GM23338 (cell line): ENCODE measurements around the gene GZF1. TPM values are rescaled to one million over a fixed set of nuclear protein-coding genes. Genes with fewer than 3 reads are reported as not detected.
A peak's percentile ranks its signal among the peaks of the same experiment; 100 is the strongest.

Source experiments
- ATAC-seq: fragments of 200-7000 bp; cut with Tn5 transposase; 3 replicates; pipeline ENCODE4 v1.9.1; 2020
- DNase-seq: peaks from one replicate; pipeline ENCODE4 v3.0.0-alpha.2; 2015; ENCODE audit warnings: low spot score
- H2AFZ ChIP-seq: fragments of 200-600 bp; sonication (generic); 2 replicates; pipeline ENCODE4 v1.8.0; 2016; ENCODE audit warnings: antibody characterized with exemption, mild to moderate bottlenecking, moderate library complexity
- H3F3A ChIP-seq: fragments of 200-600 bp; sonication (generic); replicated peaks from 2 replicates; pipeline ENCODE4 v1.8.0; 2017; ENCODE audit warnings: antibody characterized with exemption, mixed run types, low read depth
- H3K27ac ChIP-seq: fragments of 200-600 bp; sonication (generic); 2 replicates; pipeline ENCODE4 v1.6.1; 2016; ENCODE audit warnings: low read depth
- H3K27me3 ChIP-seq: fragments of 200-600 bp; sonication (generic); 2 replicates; pipeline ENCODE4 v1.8.0; 2016; ENCODE audit warnings: mild to moderate bottlenecking, mixed run types, moderate library complexity; ENCODE audit not compliant: insufficient read depth
- H3K36me3 ChIP-seq: fragments of 200-600 bp; sonication (generic); 2 replicates; pipeline ENCODE4 v1.8.0; 2016; ENCODE audit warnings: mild to moderate bottlenecking; ENCODE audit not compliant: insufficient read depth
- H3K4me1 ChIP-seq: fragments of 200-600 bp; sonication (generic); 2 replicates; pipeline ENCODE4 v1.8.0; 2016; ENCODE audit warnings: mild to moderate bottlenecking, moderate library complexity; ENCODE audit not compliant: insufficient read depth
- H3K4me2 ChIP-seq: fragments of 200-600 bp; sonication (generic); 2 replicates; pipeline ENCODE4 v1.7.1; 2017; ENCODE audit warnings: mixed run types
- H3K4me3 ChIP-seq: fragments of 200-600 bp; sonication (generic); 2 replicates; pipeline ENCODE4 v1.6.1; 2016; ENCODE audit warnings: mixed run types
- H3K79me2 ChIP-seq: fragments of 200-600 bp; sonication (generic); replicated peaks from 2 replicates; pipeline ENCODE4 v1.8.0; 2017; ENCODE audit warnings: mild to moderate bottlenecking; ENCODE audit not compliant: insufficient read depth
- H3K9me2 ChIP-seq: fragments of 200-600 bp; sonication (generic); 2 replicates; pipeline ENCODE4 v1.8.0; 2017; ENCODE audit not compliant: insufficient read depth
- H4K20me1 ChIP-seq: fragments of 200-600 bp; sonication (generic); replicated peaks from 2 replicates; pipeline ENCODE4 v1.8.0; 2017; ENCODE audit warnings: mild to moderate bottlenecking; ENCODE audit not compliant: insufficient read depth
- H3K27ac Mint-ChIP-seq: 2 replicates; pipeline ENCODE4 v1.8.0; 2020; ENCODE audit warnings: inconsistent platforms, mild to moderate bottlenecking, moderate library complexity, mixed read lengths
- H3K27me3 Mint-ChIP-seq: 3 replicates; pipeline ENCODE4 v1.8.0; 2022; ENCODE audit warnings: low read depth, mild to moderate bottlenecking, moderate library complexity, mixed read lengths, inconsistent platforms; ENCODE audit not compliant: insufficient read depth, poor library complexity
- H3K36me3 Mint-ChIP-seq: 3 replicates; pipeline ENCODE4 v1.8.0; 2021; ENCODE audit warnings: low read depth, mild to moderate bottlenecking, inconsistent platforms, moderate library complexity, mixed read lengths
- H3K4me1 Mint-ChIP-seq: 3 replicates; pipeline ENCODE4 v1.8.0; 2020; ENCODE audit warnings: mild to moderate bottlenecking, inconsistent platforms, mixed read lengths
- H3K4me3 Mint-ChIP-seq: 3 replicates; pipeline ENCODE4 v1.8.0; 2021; ENCODE audit warnings: moderate library complexity, mild to moderate bottlenecking, inconsistent platforms, mixed read lengths
- H3K9me3 Mint-ChIP-seq: 3 replicates; pipeline ENCODE4 v1.8.0; 2020; ENCODE audit warnings: moderate library complexity, mild to moderate bottlenecking, inconsistent platforms, mixed read lengths
- CREB1 ChIP-seq: fragments of 250-450 bp; sonication (Bioruptor Pico); IDR thresholded peaks from 2 replicates; pipeline ENCODE4 v1.5.0; 2020; ENCODE audit warnings: low read depth, mild to moderate bottlenecking, moderate library complexity
- CTCF ChIP-seq, 2 experiments: fragments of 200-600 bp in 1 of 2; sonication (generic) in 1 of 2; conservative IDR thresholded peaks; 2 replicates each; pipeline versions ENCODE4 v1.5.1 to v1.6.1; 2016 to 2017; ENCODE audit warnings: antibody characterized with exemption in 2 of 2, low read depth in 2 of 2, mild to moderate bottlenecking in 2 of 2, moderate library complexity in 1 of 2
- ETS1 ChIP-seq: IDR thresholded peaks from 2 replicates; pipeline ENCODE4 v1.6.1; 2016; ENCODE audit warnings: antibody characterized with exemption
- EZH2 ChIP-seq: fragments of 200-600 bp; sonication (generic); IDR thresholded peaks from one replicate; pipeline ENCODE4 v1.8.0; 2017; ENCODE audit warnings: antibody characterized with exemption, mild to moderate bottlenecking, low read depth; ENCODE audit not compliant: unreplicated experiment
- EZH2phosphoT487 ChIP-seq: fragments of 200-600 bp; sonication (generic); IDR thresholded peaks from one replicate; pipeline ENCODE4 v1.8.1; 2018; ENCODE audit warnings: antibody characterized with exemption; ENCODE audit not compliant: unreplicated experiment
- JUNB ChIP-seq: IDR thresholded peaks from one replicate; pipeline ENCODE4 v1.6.1; 2016; ENCODE audit warnings: antibody characterized with exemption; ENCODE audit not compliant: unreplicated experiment
- NANOG ChIP-seq: IDR thresholded peaks from 2 replicates; pipeline ENCODE4 v1.6.1; 2016; ENCODE audit warnings: antibody characterized with exemption, borderline replicate concordance
- POLR2AphosphoS5 ChIP-seq: IDR thresholded peaks from 2 replicates; pipeline ENCODE4 v1.6.1; 2016; ENCODE audit warnings: antibody characterized with exemption, low read depth
- ZNF114 ChIP-seq: fragments of 250-450 bp; sonication (Bioruptor Pico); IDR thresholded peaks from 2 replicates; pipeline ENCODE4 v1.5.0; 2020; ENCODE audit warnings: mild to moderate bottlenecking, moderate library complexity
- ZNF331 ChIP-seq: fragments of 250-450 bp; sonication (Bioruptor Pico); IDR thresholded peaks from 2 replicates; pipeline ENCODE4 v1.5.0; 2020; ENCODE audit warnings: low read depth, mild to moderate bottlenecking, moderate library complexity
- ZNF462 ChIP-seq: fragments of 250-450 bp; sonication (Bioruptor Pico); IDR thresholded peaks from 2 replicates; pipeline ENCODE4 v1.5.0; 2020; ENCODE audit warnings: mild to moderate bottlenecking, moderate library complexity
- polyA plus RNA-seq: library from polyadenylated mRNA; unstranded; fragments of >200 nt; fragmentation: Nextera tagmentation; extraction: Ambion mirVana; gene quantifications from 2 replicates; pipeline ENCODE4 v1.2.1, GENCODE V29; 2016
- total RNA-seq: library from RNA; depleted of rRNA; stranded (reverse); fragments of >200 nt; shearing (Covaris generic); gene quantifications from 2 replicates; pipeline ENCODE4 v1.2.3, GENCODE V29; 2014

GZF1 gene
- total and polyA plus RNA-seq, 2 experiments from 2014 or later = 4.2 to 15.7 TPM

GRCh38 chr20:23358923-23359593 lies 2.9 kb upstream of the GZF1 start:
- peak overlapping the region; percentile 46 for H3K4me3 ChIP-seq
- no peaks in the 10 kb centered on the region for H3K27me3 ChIP-seq
- H2AFZ ChIP-seq = peak overlapping the region; percentile 24; the same call in 1 of the 2 replicates
- H3K4me2 ChIP-seq = peak overlapping the region; percentile 69
- Mint-ChIP-seq H3K4me1 (peaks cover 33% of the 10 kb centered on the region), H3K36me3 (peaks cover 12% of the 10 kb centered on the region; the same call in 2 of the 3 replicates), H3K27ac (no peak overlapping the region), H3K9me3 (no peaks in the 10 kb centered on the region), H3K4me3 (no peak overlapping the region; the same call in 2 of the 3 replicates), H3K27me3 (peaks cover 15% of the 10 kb centered on the region)
- DNase-seq (no peak), ATAC-seq (no peak)
- H4K20me1 ChIP-seq = peaks cover 17% of the 10 kb centered on the region
- no peaks in the 10 kb centered on the region for H3K9me2 ChIP-seq
- H3K27ac ChIP-seq = 0 out of 2 replicates have a peak overlapping the region, but pooled peaks have one; percentile 18
- H3K36me3 ChIP-seq = peaks cover 3% of the 10 kb centered on the region; the same call in 1 of the 2 replicates
- no peak for TF ChIP-seq JUNB
- no peak for TF ChIP-seq POLR2AphosphoS5
- TF ChIP-seq EZH2 = no peak
- no peak for TF ChIP-seq ETS1
- no peak for TF ChIP-seq EZH2phosphoT487
- no peak for TF ChIP-seq ZNF114
- no peak for TF ChIP-seq NANOG
- TF ChIP-seq CTCF (conservative IDR thresholded peaks at IDR 0.05; ENCODE audit: low read depth in 2 of 2) = no peak
- no peak for TF ChIP-seq ZNF331 (CRISPR knock-in tag)
- no peak for TF ChIP-seq CREB1 (CRISPR knock-in tag)
- TF ChIP-seq ZNF462 (CRISPR knock-in tag) = no peak
- peaks cover 16% of the 10 kb centered on the region for H3K79me2 ChIP-seq
- H3F3A ChIP-seq = peaks cover 17% of the 10 kb centered on the region; the same call in 1 of the 2 replicates
- peaks cover 36% of the 10 kb centered on the region; the same call in 1 of the 2 replicates for H3K4me1 ChIP-seq
